SKM-1 treated with dmso at 0.1 percent for 144 hours (cell line): ENCODE measurements around the gene MAPK4.
"Not testable (repeated sequence)": the region's sequence is repeated elsewhere in the genome, so short reads cannot be mapped to it uniquely, and the experiment has no call there.

Experiments used
- DNase-seq: peaks from one replicate; lab custom pipeline; 2025; ENCODE audit not compliant: unreplicated experiment; lab: John Stamatoyannopoulos, UW

The MAPK4 gene

DNA sequence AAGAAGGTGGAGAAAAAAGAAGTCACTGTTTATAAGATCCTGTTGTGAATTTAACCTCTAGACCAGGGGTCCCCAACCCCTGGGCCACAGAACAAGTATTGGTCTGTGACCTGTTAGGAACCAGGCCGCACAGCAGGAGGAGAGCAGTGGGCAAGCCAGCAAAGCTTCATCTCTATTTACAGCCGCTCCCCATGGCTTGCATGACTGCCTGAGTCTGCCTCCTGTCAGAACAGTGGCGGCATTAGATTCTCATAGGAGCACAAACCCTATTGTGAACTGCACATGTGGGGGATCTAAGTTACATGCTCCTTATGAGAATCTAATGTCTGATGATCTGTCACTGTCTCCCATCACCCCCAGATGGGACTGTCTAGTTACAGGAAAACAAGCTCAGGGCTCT lies 13.3 kb downstream of the MAPK4 start:
- DNase-seq, result not testable (repeated sequence)

- no peak for DNase-seq
Measured at GRCh38 chr18:50573679-50574078, 13.8 kb downstream of the MAPK4 start.

GRCh38 chr18:50578030-50578429 lies 18.1 kb downstream of the MAPK4 start:
- DNase-seq, result no peak

- DNase-seq, result peak; percentile 23
Measured at GRCh38 chr18:50578651-50579050, 18.8 kb downstream of the MAPK4 start.

GRCh38 chr18:50579061-50579774 lies 19.3 kb downstream of the MAPK4 start:
- no peak for DNase-seq

- DNase-seq, result no peak
Measured at GRCh38 chr18:50581517-50581916, 21.6 kb downstream of the MAPK4 start.

DNA sequence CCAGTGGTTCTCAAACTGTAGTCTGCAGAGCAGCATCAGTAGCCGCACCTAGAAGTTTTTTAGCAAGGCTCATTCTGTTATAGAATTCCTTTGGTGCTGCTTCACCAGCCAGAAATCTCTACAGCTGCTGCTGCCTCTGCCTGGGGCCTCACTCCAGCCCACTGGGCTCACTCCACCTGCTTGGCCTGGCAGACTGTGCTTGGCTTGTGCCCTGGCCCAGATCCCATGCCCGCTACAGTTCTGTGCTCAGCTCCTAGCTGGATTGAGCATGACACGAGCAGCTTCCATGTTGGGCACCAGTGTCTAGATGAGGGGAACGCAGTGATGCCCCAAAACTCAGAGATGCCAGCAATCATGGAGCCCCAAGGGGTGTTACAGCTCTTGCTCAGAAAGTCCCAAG lies 22.6 kb downstream of the MAPK4 start:
- DNase-seq, result no peak

GRCh38 chr18:50586710-50587109 lies 26.8 kb downstream of the MAPK4 start:
- DNase-seq, result no peak

- no peak for DNase-seq
Measured at GRCh38 chr18:50590593-50590992, 30.7 kb downstream of the MAPK4 start.

- no peak for DNase-seq
Measured at GRCh38 chr18:50594012-50594411, 34.1 kb downstream of the MAPK4 start.

DNA sequence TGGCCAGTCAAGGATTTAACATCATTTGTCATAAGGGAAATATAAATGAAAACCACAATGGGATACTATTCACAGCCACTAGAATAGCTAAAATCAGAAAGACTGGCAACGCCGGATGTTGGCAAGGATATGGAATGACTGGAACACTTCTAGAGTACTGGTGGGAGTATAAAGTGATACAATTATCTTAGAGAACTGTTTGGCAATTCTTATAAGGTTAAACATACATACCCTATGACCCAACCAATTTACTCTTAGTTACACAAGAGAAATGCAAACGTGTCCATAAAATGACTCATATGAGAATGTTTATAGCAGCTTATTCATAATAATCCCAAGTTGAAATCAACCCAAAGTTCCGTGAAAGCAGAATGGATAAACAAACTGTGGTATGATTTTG lies 35.1 kb downstream of the MAPK4 start:
- DNase-seq, result no peak

DNA sequence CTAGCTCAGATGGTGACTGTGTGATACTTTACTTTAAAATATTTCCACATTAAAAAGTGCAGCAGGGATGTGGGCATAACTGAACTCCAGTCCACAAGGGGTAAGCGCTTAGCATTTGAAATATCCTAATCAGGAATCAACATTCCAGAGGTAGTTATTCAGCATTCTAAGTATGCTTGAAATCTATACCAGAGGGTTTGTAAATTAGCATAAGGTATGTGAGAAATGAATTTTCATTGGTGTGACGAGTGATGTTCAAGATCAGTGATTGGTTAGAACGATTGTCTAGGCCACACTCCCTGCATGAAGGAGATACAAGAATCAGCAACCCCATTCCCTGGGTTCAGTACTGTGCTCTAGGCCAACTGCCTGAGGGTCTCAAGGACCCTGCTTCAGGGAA lies 42.6 kb downstream of the MAPK4 start:
- DNase-seq, result no peak

- no peak for DNase-seq
Measured at GRCh38 chr18:50606609-50607008, 46.7 kb downstream of the MAPK4 start.

- no peak for DNase-seq
Measured at GRCh38 chr18:50607378-50607926, 47.6 kb downstream of the MAPK4 start.

GRCh38 chr18:50609171-50609570 lies 49.3 kb downstream of the MAPK4 start:
- not testable (repeated sequence) for DNase-seq

GRCh38 chr18:50610349-50610748 lies 50.5 kb downstream of the MAPK4 start:
- no peak for DNase-seq

GRCh38 chr18:50611529-50611941 lies 51.6 kb downstream of the MAPK4 start:
- DNase-seq, result no peak

- peak; percentile 33 for DNase-seq
Measured at GRCh38 chr18:50614838-50615237, 55.0 kb downstream of the MAPK4 start.

- no peak for DNase-seq
Measured at GRCh38 chr18:50616484-50617048, 56.7 kb downstream of the MAPK4 start.

- DNase-seq, result no peak
Measured at GRCh38 chr18:50619861-50620275, 60.0 kb downstream of the MAPK4 start.

DNA sequence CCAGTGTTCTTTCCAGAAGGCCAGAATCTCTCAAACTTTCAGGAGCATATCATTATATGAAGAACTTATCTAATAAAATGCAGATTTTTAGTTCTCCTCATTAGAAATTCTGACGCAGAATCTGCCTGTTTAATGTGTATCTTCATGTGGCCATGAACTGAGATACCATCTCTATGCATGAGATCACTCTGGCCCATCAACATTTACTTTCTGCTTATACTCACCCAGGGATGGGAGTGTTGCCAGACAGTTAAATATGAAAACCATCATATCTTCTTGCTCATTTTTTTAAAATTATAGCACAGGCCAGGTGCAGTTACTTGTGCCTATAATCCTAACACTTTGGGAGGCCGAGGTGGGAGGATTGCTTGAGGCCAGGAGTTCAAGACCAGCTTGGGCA lies 60.4 kb downstream of the MAPK4 start:
- DNase-seq, result no peak

GRCh38 chr18:50621366-50621765 lies 61.5 kb downstream of the MAPK4 start:
- no peak for DNase-seq

GRCh38 chr18:50622320-50622719 lies 62.4 kb downstream of the MAPK4 start:
- no peak for DNase-seq
